Activated CD4-positive, CD25-positive, alpha-beta regulatory T cell (primary cell): ENCODE results near the gene MMP3.

Experiments
- DNase-seq, 4 experiments: peaks; one replicate each; lab custom pipeline; 2025; lab: John Stamatoyannopoulos, UW

MMP3 gene

DNA sequence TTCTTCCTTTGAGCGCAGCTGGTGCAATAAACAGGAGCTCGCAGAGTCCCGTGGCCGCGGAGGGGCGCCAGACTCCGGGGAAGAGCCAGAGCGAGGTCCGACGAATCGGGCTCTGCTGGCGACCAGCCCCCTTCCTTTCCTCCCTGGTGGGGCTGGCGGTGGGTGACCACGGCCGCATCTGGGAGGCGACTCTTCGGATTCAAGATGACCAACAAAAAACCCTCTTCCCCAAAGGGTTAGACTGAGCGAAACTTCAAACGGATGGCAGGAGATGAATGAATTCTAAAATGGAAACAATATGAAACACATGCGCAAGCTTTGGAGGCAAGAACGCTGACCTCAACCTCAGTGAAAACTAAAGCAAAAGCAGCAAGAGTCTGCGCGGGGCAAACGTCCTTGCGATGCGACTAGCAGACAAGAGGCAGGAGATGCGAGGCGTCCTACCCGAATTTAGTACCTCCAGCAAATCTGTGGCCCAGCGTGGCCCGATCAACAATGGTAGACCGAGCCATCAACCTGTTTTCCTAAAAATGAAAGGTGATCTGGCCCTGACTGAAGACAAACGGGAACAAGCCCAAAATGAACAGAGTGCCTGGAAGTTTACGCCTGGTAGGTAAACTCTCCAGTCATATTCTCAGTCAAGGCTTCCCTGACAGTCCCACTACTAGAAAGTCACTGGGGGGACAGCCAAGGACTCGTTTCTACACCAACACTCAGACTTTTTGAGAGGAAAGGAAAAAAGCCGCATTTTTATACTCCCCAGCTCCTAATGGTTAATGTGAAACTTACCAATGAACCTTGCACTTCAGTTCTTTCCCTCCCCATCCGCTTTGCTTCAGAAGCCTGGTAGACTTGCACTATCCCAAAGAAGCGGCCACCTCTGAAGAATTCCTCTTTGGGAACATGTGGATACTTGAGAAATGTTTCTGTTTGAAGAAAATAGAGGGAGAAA, 11.6 kb downstream of the MMP3 start:
- DNase-seq: no peak

DNA sequence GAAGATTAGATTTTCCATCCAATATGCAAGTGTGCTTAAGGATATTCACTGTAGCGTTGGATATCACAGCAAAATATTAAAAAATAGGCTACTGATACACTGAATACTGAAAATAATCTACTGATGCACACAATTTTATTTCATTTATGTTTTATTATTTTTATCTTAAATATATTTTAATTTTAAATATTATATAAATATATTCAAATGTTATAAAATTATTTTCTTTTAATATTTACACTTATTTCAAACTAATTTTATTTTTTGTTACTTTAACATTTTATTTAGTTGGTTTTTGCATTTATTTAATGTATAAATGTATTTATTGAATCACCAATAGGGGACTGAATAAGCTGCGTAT, 12.3 kb downstream of the MMP3 start:
- DNase-seq: no peak

DNA sequence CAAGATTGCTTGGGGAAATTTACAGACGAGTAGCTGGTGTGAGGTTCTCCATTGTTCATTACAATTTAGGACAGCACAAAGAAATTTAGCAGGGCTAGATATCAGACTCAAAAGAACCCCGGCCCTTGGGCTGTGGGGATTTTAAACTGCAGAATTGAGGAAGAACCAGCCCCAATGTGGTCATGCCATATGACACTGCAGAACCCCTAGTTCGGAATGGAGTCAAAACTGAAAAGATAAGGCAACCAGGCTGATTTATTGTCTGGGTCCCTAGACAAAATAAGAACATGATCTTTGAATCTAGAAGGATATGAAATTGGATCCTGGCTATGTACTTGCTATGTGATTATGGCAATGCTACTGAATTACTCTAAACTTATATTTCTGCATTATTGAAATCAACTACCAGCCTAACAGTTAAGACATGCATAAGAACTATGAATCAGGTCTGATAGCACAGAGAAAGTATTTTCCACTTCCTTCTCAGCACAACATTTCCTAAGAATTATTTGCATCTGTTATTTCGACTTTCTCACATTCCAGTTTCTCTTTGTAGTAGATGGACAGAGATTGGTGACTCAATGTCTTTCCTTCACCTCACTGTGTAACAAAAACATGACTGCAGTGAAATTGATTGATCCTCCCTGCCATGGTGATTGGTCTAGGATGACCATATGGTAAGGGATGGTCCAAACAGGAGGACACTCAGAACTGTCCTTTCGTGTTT, 13.2 kb downstream of the MMP3 start:
- no peak for DNase-seq

DNA sequence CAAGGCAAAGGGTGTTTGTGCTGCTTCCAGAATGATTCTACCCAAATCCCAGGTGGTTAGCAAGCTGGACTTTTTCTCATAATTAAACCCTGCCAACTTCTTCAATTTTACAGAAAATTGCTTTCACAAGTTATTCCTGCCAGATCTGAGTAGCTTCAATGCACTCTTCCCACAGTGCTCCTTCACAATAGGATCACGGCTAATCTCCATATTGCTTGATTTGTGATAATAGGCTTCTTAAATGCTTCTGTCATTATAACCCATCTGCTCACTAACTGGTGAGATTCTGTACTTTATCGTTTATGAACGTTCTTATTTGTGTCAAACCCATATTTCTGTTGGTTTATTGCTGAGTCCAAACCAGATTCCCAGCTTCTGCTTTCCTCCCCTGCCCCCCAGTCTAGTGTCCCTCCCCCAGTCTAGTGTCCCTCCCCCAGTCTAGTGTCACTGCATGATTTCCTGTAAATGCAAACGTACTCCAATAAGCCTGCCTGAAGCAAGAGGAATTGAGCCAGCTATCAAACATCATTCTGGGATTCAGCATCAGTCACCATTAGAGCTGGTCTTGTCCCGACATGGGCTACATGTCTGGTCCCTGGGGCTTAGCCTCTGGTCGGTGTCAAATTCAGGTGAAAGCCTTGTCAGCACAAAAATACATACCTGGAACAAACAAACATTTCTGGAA, 14.0 kb downstream of the MMP3 start:
- no peak for DNase-seq

DNA sequence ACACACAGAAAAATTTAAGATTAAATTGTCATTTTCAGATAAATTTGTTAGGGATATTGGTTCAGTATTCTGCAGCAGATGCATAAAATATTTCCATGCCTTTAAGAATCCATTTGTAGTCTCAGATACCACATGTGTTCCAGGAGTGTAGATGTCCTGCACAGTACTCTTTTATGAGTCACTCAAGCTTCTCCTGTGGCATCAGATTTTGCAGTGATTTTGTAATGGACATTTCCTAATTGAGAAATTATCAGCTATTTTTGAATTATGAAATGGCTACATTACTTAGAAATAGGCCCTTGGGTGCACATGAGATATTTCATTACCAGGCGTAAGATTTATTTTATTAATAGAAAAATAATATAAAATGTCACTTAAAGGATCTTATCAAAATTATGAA, 18.9 kb downstream of the MMP3 start:
- no peak for DNase-seq

DNA sequence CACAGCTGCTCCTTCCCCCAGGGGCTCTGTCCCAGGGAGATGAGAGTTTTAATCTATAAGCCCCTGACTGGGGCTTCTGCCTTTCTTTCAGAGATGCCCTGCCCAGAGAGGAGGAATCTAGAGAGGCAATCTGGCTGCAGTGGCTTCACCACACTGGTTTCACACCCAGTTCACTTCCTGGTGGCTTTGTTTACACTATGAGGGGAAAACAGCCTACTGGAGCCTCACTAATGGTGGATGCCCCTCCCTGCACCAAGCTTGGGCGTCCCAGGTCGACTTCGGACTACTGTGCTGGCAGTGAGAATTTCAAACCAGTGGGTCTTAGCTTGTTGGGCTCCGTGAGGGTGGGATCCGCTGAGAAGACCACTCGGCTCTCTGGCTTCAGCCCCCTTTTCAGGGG, 23.9 kb downstream of the MMP3 start:
- no peak for DNase-seq

DNA sequence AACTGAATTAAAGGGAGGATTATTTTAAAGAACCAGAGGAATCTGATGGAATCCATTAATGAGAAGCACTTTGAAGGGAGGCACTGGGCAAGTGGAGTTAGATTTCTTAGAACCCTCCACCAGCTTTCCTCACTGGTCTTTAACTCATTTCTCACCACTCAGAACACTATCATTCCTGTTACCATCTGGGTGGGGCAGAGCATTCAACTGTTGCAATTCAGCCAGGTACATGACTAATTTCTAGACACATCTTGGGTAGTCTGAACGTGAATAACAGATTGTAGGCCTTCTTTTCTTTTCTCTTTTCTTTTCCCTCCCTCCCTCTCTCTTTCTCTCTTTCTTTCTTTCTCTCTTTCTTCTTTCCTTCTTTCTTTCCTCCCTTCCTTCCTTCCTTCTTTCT, 29.9 kb downstream of the MMP3 start:
- no peak for DNase-seq

DNA sequence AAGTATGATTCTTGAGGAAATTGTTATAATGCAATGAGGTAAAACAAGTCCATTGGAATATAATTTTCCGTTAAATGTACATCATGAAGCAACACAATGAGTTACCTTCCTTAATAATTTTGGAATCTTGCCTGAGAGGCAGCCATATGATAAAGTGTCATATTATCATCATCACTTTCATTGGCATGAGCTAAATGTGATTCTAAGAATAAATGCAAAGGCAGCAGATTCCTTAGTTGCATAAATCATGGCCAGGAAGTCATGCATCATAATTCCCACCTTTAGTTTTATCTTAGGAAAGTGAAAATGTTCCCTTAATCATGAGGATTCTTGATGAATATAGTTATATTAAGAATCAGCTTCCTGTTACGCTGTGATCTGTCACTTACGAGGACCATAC, 31.2 kb downstream of the MMP3 start:
- no peak for DNase-seq

DNA sequence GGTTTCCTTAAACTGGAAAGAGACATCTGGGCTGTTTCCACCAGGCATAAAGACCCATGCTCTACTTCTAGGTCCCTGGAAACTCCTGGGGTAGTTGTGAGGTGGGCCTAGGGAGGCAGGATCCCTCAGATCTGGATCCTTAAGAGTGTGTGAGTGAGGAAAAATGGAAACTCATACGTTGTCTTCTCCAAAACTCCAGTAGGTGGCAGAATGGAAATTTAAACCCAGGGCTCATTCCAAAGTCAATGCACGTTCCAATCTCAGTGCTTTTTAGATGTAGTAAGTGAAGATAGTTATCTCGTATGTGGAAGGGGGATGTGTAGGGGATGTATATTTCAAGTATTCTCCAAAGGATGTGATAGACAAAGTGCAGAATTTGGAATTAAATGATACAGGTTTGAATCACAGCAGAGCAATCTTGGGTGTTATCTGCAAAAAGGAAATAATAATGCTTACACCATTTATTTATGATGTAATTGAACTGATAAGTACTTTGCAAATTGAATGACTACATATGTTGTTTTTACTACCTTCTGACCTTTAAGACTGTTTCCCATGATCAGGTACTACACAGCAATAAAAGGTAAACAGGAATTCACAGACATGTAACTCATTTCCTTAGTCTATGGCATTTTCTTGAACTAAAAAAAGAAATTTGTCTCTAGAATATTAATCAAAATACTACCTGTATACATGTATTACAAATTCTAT, 32.3 kb downstream of the MMP3 start:
- no peak for DNase-seq

DNA sequence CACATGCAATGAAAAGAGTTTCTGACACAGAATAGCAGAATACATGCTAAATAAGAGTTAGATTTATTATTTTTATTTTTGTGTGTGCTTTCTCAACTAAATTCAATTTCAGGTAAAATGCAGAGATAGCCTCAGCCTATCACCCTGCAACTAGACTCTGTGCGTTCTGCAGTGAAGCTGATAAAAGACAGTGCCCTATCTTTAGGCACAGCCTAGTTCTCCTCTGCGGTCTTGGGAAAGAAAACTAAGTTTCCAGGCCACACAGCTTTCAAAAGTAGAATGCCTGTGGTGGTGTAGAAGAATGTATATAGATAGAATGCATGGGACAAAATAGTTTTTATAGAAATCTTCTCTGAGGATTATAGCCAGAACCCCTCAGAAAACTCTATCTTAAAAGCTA, 33.4 kb downstream of the MMP3 start:
- no peak for DNase-seq

DNA sequence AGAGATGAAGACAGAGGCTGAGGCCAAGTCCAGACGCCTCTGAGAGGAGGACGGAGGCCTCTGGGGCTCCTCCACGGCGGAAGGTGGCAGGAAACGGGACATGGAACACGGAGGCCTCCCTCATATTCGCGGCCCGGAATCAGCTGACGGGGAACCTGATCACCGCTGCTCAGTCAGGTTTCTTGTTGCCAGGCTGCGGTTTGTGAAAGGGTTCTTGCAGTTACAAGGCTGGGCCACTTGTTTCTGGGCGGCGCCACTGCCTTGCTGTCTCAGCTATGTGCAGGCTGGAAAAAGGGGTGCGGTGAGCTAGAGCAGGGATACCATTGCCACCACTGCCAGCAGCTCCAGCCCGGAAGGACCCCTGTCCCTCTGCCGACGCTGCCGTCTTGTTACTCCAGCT, 35.5 kb downstream of the MMP3 start:
- DNase-seq: no peak

DNA sequence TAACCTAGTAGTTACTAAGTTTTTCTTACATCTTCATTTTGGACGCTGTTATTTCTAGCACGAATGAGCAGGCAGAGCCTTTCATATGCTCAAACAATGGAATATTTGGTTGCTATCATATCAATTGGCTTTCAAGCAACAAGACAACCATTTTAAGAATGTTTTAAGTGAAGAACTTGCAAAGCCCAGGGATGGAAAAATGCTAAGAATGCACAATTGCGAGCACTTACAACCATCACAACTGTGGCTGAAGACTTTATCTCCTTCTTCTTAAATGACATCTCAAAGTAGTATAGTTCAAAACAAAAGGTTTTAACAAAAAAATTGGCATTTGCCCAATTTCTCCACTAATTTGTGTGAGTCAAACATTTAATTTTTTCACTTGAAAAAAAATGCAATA, 37.1 kb downstream of the MMP3 start:
- no peak for DNase-seq

DNA sequence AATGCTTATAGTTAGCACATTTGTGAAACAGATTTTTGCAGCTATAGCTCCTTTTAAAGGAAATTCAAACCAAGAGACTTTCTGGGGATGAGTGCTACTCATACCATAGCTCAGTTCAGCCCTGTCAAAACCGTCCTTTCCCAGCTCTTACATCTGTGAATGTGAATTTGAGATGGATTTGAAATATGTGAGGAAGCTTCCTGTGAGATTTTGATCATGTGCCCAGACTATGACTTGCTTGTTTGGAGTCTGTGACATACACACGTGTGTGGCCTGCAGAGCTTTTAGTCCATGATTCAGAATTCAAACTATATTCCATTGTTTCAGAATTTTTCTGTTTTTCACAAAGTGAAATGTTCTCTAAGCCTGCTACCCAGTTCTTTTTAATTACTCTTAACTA, 41.1 kb downstream of the MMP3 start:
- DNase-seq: no peak

DNA sequence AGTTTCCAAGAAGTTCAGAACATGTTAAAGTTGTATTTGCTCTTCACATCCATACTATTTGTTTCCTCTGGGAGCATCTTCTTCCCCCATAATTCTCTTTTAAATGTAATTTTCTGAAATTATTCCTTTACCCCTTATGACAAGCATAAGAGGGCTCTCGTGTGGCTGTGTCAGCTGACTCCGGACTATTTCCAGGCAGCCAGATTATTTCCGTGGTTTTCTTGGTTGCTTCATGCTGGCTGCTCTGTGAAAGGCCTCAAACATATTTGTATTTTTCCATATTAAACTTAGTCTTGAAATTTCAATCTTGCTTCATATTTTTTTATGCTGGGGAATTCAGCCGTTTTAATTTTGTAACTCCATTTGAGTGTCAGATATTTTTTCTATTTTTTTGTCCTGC, 42.6 kb downstream of the MMP3 start:
- DNase-seq: no peak

DNA sequence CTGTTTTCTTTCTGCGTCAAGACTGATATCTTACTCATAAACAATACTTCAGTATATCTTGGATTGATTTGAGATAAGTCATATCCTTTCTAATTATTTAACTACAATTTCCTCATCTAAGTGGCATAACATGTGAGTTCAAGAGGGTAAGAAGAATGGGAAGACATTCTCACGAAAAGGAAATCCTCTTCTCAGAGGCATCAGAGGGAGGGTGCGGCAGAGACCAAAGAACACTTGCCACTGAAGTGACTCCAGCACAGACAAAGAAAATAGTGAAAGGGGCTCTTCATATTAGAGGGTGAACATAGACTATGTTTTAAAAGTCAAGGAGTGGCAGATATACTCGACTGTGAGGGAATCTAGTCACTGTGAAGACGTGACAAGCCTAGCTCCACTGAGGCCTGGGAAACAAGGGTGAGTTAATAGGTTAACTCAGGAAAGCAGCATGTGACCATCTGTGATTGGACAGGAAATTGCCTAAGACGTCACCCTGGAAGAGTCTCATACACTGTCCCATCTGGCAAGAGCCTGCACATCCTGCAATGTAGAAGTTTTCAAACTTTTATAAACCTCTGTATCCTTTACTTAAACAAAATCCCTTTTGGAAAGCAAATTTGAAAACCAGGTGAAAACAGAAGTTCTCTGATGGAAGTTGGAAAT, 43.6 kb downstream of the MMP3 start:
- no peak for DNase-seq

DNA sequence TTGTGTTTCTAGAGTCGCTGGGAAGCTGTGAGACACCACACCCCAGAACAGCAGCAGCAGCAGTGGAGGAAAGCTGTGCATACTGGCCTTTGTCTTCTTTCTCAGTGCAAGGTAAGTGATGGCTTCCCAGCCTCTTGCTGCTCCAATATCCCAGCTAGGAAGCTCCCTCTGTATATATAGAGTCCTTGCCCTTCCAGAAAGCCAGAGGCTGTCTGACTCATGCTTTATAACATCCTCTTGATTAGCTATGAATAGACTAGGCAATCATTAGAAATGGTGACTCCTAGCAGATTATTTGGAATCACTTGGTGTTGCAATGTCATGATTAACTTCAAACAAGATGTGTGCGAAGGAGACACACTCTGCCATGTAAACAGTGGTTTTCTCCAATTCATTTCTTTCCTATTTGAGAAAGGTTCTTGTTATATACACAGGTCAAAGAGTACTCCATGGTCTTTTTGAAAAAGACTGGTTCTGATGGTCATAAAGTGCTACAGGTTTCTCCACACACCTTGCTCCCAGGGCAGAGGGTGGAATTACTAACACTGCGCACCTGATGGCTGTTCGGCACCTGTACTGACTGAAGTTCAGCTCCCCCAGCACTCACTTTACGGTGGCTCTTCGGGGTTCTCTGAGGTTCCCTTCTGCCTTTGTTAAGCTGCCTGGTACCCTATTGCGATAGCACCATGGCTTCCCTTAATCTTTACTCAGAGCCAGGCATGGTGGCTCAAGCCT, 45.2 kb downstream of the MMP3 start, which contains the start of gene MMP1:
Gene MMP1, minus strand, starts transcription at position 149 of the 735 bp plus-strand sequence. Its CDS starts 68 bp downstream, at position 81.
- no peak for DNase-seq

DNA sequence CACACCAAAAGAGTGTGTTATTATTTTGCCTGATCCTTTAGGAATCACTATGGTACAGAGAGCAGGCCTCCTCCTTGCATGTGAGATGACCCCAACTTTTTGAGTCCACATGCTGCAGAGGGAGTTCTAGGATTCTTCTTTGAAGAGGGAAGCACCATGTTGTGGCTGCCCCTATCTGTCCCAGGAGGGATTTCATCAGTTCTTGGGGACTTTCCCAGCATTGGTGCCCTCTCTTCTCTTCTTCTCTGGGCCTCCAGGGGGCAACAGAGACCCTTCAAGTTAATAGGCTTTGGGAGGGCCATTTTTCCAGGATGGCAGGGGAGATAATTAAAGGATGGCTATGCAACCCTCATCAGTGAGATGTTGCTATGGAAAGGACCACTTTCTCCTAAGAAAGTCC, 49.0 kb downstream of the MMP3 start:
- no peak for DNase-seq

DNA sequence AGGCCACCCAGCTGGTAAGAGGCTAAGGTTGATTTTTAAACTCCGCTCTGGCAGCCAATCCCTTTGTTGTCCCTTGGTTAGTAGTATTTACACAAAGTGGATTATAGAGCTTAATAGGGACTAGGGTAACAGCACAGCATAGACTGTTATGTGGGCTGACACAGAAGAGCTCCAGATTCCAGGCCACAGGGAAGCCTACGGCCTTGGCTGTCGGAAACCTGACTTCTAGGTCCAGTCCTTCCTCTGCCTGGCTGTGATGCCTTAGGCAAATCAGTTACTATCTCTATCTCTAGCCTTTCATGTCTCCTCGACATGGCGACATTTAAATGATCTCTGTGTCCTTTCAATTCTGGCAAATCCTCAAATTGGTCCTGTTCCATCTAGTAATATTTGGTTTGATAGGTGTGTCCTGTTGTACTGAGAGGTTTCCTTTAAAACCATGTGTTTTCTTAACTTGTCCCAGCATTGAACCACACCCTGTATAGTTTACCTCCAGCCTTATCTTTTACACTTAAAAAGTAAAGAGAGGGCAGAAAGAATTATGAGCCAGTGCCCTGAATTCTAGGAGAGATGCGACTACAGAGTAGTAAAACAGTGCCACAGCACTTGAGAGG, 49.6 kb downstream of the MMP3 start:
- no peak for DNase-seq

DNA sequence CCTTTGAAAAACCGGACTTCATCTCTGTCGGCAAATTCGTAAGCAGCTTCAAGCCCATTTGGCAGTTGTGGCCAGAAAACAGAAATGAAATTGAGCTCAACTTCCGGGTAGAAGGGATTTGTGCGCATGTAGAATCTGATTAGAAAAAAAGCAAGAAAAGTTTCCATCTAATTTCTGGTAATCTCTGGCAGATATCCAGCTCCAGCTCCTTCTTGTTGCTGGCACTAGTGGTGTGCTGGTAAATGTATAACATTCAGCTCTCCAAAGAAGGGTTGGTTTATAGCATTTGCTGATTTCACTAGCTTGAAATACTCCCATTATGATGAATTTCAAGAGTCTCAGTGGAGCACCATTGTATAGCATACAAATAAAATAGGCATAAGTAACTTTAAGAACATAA, 50.8 kb downstream of the MMP3 start:
- DNase-seq: no peak

DNA sequence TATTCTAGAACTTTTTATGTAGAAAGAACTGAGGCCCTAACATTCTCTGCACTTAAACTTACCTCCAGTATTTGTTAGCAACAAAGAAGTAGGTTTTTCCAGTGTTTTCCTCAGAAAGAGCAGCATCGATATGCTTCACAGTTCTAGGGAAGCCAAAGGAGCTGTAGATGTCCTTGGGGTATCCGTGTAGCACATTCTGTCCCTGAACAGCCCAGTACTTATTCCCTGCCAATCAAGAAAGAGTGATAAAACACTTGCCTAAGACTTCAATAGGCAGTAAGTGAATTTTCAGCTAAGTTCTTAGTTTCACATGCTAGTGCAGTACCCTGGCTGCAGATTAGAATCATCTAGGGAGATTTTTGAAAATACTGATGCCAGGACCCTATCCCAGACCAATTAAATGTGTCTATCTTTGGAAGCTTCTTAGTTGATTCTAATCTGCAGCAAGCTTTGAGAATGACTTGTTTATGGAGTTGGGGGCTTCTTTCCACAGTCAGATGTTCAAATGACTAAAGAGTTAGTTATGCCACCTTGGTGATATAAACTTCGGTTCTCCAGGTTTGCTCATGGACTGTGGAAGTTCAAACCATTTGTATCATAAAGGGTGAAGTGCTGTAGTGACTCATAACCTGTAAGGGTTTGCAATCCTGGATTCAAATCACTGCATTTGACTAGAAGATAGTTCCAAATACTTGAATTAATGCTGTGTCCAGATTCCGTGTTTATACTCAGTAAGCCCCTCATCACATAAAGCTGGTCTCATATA, 52.0 kb downstream of the MMP3 start:
- no peak for DNase-seq
